ENCODE measurements around the gene KRI1. TPM values are rescaled to one million over a fixed set of nuclear protein-coding genes. Genes with fewer than 3 reads are reported as not detected.

Gene KRI1
- polyA plus RNA-seq, 1 experiment = 11.3 TPM

DNA sequence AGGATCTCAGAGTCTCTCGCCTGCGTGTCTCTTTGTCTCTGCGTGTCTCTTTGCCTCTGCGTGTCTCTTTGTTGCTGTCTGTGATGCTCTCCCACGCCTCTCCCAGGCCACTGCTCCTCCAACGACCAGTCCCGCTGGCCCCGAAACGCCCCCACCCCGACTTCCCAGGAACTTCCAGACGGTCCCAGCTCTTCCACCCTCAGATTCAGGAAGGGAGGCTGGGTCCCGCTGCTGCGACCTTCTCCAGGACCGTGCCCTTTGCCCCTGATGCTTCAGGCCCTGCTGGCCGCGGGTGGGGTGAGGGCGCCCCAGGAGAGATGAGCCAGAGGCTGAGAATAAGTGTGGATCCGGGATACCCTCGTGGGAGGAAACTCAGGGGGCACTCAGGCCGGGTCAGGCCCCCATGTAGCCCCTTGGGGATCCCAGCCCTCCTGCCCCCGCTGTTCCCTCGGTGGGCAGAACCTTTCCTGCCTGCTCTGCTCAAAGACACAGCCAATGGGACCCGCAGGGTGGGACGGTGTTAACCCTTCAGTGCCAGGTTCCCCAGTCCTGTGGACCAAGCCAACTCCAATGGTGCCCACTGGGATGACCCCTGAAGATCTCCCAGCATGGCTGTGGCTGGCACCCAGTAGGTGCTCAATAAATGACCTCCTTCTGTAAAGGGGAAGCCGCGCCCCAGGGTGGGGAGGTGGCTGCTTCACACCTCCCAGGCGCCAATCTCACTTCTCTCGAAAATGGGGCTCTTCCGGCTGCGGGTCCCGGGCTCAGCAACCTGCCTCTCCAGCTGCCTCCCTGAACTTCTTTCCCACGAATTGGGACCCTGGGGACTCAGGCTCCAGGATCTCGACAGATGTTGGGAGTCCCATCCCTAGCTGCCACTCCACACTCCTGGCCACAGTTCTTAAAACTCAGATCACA, 47.1 kb downstream of the KRI1 start:
- Histone ChIP-seq H3K27me3 (ENCODE audit: control insufficient read depth, insufficient read depth, low read length) (peaks cover 41% of the 10 kb centered on the region), H3K27ac (ENCODE audit: low read depth, low read length) (no peak overlapping the region), H3K4me3 (ENCODE audit: low read depth, low read length) (no peak overlapping the region), H3K9me3 (ENCODE audit: control insufficient read depth, insufficient read depth, low read length) (no peaks in the 10 kb centered on the region; the same call in 1 of the 2 replicates)
- POLR2A ChIA-PET = interaction anchor here (0.7 kb wide), 1 partner anchor 17 kb away, joined by 8 read pairs; no protein-coding TSS in a partner anchor
- no peak for DNase-seq (ENCODE audit: low read depth, low spot score)
- TF ChIP-seq, protein P1, sequence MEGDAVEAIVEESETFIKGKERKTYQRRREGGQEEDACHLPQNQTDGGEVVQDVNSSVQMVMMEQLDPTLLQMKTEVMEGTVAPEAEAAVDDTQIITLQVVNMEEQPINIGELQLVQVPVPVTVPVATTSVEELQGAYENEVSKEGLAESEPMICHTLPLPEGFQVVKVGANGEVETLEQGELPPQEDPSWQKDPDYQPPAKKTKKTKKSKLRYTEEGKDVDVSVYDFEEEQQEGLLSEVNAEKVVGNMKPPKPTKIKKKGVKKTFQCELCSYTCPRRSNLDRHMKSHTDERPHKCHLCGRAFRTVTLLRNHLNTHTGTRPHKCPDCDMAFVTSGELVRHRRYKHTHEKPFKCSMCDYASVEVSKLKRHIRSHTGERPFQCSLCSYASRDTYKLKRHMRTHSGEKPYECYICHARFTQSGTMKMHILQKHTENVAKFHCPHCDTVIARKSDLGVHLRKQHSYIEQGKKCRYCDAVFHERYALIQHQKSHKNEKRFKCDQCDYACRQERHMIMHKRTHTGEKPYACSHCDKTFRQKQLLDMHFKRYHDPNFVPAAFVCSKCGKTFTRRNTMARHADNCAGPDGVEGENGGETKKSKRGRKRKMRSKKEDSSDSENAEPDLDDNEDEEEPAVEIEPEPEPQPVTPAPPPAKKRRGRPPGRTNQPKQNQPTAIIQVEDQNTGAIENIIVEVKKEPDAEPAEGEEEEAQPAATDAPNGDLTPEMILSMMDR (IDR thresholded peaks at IDR 0.05; ENCODE audit: low read depth, low read length) = no peak
- CTCF ChIA-PET = interaction anchor here (0.6 to 0.7 kb wide), 2 partner anchors 34 to 47 kb away, joined by 3 to 4 read pairs; no protein-coding TSS in a partner anchor

DNA sequence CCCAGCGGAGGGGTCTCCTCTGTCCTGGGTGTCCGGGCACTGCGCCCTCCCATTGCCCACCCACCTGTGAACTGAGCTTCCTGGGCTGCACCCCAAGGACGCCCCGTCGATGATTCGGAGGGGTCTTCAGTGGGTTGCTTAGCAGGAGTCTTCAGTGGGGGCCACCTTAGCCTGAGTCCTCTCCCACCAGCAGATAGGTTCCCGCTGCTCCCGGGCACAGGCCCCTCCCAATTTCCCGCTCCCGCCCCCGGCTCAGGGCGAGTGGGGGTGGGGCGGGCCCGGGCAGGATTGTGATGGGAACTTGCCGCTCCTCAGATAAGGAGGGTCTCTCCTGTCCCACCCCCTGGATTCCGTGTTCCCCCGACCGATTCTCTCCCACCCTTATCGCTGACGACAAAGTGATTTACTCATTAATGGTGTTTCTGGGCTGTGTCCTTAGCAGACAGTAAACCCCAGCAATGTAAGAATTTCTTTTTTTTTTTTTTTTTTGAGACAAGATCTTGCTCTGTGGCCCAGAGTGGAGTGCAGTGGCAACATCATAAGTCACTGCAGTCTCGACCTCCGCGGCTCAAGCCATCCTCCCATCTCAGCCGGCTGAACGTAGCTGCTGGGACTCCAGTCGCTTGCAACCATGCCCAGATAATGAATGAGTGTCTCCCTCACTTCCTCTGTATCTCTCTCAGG, 47.9 kb downstream of the KRI1 start:
- no peak for DNase-seq (ENCODE audit: low read depth, low spot score)
- ChIA-PET POLR2A (interaction anchor here (0.7 kb wide), 1 partner anchor 18 kb away, joined by 8 read pairs; no protein-coding TSS in a partner anchor), CTCF (interaction anchor here (0.5 kb wide), 1 partner anchor 54 kb away, joined by 5 read pairs; no protein-coding TSS in a partner anchor)
- TF ChIP-seq, protein P1 (IDR thresholded peaks at IDR 0.05; ENCODE audit: low read depth, low read length) = no peak
- H3K9me3 ChIP-seq (ENCODE audit: control insufficient read depth, insufficient read depth, low read length) = no peaks in the 10 kb centered on the region; the same call in 1 of the 2 replicates
- peak overlapping the region; percentile 47 for H3K4me3 ChIP-seq (ENCODE audit: low read depth, low read length)
- peaks cover 48% of the 10 kb centered on the region for H3K27me3 ChIP-seq (ENCODE audit: control insufficient read depth, insufficient read depth, low read length)
- no peak overlapping the region for H3K27ac ChIP-seq (ENCODE audit: low read depth, low read length)

DNA sequence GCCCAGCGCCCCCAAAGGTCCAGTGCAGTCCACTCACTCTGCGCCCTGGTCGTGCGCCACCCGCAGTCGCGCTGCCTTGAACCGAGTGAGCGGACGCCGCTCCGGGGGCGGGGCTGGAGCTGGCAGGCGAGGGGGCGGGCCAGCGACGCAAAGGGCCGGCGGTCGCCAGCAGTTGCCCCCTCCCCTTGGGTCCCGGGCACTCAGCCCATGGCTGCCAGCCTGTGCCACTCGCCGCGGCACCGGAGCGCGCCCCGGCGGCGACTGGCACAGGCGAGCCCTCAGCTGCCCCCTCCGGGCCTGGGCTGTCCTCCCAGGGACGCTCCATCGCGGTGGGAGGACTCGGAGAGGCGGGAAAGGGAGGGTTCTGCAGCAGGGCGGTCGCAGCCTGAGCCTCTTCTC, 48.5 kb downstream of the KRI1 start, which contains the start of gene S1PR5:
S1PR5 (minus strand) TSS at position 87 of the 399 bp plus-strand sequence. CDS start 2,436 bp downstream, outside the sequence.
- Histone ChIP-seq H3K4me3 (ENCODE audit: low read depth, low read length) (peak within 1 kb of the TSS; percentile 47), H3K27ac (ENCODE audit: low read depth, low read length) (no peak within 1 kb of the TSS), H3K9me3 (ENCODE audit: control insufficient read depth, insufficient read depth, low read length) (no peaks in the 10 kb centered on the region; the same call in 1 of the 2 replicates), H3K27me3 (ENCODE audit: control insufficient read depth, insufficient read depth, low read length) (peaks cover 52% of the 10 kb centered on the region)
- CTCF ChIA-PET = interaction anchor here (0.5 kb wide), 1 partner anchor 55 kb away, joined by 5 read pairs; no protein-coding TSS in a partner anchor
- TF ChIP-seq, protein P1 (IDR thresholded peaks at IDR 0.05; ENCODE audit: low read depth, low read length) = no peak
- POLR2A ChIA-PET = no interaction called here
- DNase-seq (ENCODE audit: low read depth, low spot score) = no peak

DNA sequence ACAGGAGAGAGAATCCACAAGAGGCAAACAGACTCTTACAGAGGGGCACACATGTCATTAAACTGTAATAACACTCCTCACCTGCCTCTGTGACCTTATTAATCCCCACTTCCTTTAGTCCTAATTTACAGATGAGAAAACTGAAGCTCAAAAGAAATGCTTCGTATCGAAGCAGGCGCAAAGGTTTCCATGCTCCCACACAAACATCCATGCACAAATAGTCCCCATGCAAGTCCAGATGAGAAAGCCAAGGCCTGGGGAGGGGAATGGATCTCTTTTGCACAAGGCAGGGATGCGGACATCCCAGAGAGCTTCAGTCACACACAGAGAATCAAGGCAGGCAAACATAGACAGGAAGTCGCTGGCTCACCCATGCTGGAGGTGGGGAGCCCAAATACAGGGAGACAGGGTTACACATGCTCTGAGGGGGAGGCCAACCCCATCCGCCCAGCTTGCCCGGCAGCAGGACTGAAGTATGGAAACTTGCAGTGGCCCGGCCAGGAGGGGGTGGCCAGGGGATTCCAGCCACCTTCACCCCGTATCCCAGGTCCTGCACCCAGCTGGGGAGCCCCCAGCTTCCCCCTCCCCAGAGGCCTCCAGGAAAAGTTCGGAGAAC, 49.0 kb downstream of the KRI1 start:
- no peak for DNase-seq (ENCODE audit: low read depth, low spot score)
- TF ChIP-seq, protein P1 (IDR thresholded peaks at IDR 0.05; ENCODE audit: low read depth, low read length) = no peak
- peaks cover 56% of the 10 kb centered on the region for H3K27me3 ChIP-seq (ENCODE audit: control insufficient read depth, insufficient read depth, low read length)
- POLR2A ChIA-PET = interaction anchor here (0.7 kb wide), 1 partner anchor 858 kb away, joined by 4 read pairs; the partner anchor contains the start of gene SWSAP1
- no peak overlapping the region for H3K27ac ChIP-seq (ENCODE audit: low read depth, low read length)
- CTCF ChIA-PET = no interaction called here
- H3K4me3 ChIP-seq (ENCODE audit: low read depth, low read length) = peak overlapping the region; percentile 47
- no peaks in the 10 kb centered on the region; the same call in 1 of the 2 replicates for H3K9me3 ChIP-seq (ENCODE audit: control insufficient read depth, insufficient read depth, low read length)

Data from AG04450 (cell line).